Putamen (tissue), 1 donor: ENCODE measurements around the gene PPP1R36.
"Not testable (repeated sequence)": the region's sequence is repeated elsewhere in the genome, so short reads cannot be mapped to it uniquely, and the experiment has no call there.

Experiments used
- DNase-seq: peaks from one replicate; pipeline ENCODE4 v3.0.0-alpha.2; 2016; ENCODE audit warnings: low spot score

Gene PPP1R36

DNA sequence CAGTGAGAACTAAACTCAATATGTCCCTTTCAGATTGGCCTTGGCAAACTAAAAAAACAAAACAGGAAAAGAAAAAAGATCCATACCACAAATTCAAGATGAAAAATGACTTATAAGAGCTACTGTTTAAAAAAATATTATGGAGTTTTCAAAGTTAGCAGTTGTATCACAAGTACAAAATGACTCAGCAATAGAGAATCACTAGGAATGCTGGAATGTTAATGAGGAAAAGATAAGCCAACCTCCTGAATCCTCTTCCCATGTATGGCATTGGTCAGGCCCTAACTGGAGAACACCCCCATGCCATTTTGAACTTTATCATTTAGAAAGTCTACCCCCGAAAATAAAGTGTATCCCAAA is 62.2 kb downstream of the PPP1R36 start:
- DNase-seq, result no peak

DNA sequence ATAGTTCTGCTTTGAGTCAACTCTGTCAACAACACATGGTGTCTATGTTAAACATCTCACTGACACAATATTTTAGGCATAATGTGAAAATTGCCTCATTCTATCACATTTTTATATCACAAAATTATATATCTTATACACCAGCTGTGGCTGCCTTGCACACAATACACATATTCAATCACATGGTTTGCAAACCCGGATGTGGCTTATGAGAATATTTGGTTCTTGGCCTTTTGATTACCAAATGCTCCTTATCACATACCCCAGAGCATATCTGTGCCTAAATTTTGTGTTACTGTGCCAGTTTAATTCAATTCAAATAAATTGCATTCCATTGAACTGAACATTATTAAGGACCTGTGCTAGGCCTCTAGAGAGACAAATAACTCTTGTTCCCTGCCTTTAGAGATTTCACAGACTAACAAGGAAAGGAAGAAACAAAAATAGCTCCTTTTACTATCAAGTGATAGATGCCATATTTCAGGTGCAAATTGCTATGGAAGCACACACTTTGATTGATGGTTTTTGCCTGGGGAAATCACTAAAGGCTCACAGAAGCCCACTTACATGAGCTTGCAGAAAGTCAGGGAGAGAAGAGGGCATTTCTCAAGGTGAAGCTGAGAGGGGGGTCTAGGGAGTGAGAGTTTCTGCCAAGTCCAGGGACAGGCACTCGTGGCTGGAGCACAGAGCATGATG is 63.4 kb downstream of the PPP1R36 start:
- no peak for DNase-seq

DNA sequence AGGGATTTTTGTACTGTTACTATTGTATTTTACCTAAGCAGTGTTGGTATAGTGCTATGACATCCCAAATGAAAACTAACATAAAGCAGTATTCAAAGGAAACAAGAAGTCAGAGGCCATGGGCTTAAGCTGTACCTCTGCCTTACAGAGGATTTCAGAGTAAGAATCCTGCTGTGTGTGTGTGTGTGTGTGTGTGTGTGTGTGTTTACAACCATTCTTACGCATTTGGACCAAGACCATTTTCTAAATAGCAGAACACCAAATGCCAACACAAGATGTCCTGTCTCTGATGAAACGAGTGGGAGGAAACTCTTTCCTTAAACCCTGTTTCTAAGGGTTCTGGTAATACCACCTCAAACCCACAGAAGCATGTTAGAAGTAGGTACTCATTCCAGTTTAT is 64.4 kb downstream of the PPP1R36 start:
- no peak for DNase-seq

GRCh38 chr14:64614805-64615391 is 65.1 kb downstream of the PPP1R36 start:
- no peak for DNase-seq

DNA sequence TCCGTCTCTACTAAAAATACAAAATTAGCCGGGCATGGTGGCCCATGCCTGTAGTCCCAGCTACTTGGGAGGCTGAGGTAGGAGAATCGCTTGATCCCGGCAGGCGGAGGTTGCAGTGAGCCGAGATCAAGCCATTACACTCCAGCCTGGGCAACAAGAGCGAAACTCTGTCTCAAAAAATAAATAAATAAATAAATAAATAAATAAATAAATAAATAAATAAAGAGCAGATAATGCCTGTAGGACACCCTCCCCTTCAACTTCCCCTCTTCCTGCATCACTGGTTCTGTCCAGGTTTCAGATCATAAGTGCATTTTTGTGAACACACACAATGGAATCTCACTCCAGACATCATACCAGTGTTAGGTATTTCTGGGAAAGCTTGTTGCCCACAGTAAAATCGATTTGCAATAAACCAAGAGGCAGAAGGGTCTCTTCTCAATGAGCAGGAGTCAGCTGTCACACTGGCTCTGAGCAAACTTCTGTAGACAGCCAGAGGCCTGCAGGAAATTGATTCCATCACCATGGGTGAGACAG is 68.2 kb downstream of the PPP1R36 start:
- DNase-seq, result not testable (repeated sequence)

DNA sequence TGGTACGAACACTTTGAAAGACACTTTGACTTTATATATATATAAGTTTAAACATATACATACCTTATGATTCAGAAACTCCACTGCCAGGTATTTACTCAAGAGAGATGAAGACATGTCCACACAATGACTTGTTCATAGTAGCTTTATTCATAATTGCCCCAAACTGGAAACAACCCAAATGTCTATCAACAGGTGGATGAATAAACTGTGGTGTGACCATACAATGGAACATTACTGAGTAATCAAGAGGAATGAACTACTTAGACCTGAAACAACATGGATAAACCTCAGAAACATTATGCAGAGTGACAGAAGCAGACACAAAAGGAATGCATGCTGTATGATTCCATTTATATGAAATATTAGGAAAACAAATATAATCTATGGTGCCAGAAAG is 71.1 kb downstream of the PPP1R36 start:
- no peak for DNase-seq

DNA sequence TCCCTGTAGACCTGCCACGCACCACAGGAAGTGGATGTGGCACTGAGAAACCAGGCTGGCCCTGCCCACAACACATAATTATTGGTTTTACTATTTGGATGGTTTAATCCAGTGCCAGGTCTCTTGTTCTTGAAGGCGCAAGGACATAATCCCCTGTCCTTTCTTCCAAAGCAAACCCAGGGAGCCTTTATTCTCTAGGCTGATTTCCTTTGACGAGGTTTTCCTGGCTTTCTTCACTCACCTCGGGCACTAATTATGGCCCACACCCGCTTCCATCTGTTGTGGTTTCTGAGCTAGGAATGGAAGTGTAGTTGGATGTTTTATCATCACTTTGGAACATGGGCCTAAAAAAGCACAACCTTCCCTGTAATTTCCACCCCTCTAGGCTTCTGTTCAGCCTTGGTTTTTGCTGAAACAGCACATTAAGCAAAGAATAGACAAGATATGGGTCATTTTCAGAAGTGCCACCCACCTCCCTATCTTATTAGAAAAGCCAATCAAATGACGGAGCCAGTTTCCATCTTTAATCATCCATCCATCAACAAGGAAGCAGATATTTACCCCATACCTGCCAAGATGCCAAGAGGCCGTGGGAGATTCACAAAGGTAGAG is 73.9 kb downstream of the PPP1R36 start:
- no peak for DNase-seq

GRCh38 chr14:64625386-64626232 is 75.8 kb downstream of the PPP1R36 start:
- DNase-seq, result no peak

DNA sequence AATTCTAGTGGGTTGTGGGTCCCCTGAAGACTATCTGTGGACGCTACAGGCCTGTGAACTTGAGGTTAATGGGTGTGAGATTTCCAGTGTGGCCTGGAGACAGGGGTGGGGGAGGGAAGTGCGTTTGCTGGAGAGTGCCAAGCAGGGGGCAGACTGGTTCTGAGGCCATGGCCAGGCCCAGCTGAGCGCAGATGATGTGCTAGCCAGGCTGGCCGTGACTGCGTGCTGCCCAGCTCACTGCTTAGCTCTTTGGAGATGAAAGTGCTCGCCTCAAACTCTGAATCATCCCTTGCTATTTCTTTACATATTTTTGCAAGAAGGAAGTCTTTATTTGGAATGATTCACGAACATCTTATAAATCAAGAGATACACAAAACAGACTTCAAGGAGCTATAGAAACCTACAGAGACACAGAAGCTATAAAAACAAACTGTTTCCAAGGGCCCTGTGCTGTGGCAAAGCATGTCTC is 79.2 kb downstream of the PPP1R36 start:
- peak; percentile 61 for DNase-seq

- no peak for DNase-seq
Measured at GRCh38 chr14:64630778-64631177, 81.0 kb downstream of the PPP1R36 start.

GRCh38 chr14:64631222-64631621 is 81.5 kb downstream of the PPP1R36 start:
- not testable (repeated sequence) for DNase-seq

DNA sequence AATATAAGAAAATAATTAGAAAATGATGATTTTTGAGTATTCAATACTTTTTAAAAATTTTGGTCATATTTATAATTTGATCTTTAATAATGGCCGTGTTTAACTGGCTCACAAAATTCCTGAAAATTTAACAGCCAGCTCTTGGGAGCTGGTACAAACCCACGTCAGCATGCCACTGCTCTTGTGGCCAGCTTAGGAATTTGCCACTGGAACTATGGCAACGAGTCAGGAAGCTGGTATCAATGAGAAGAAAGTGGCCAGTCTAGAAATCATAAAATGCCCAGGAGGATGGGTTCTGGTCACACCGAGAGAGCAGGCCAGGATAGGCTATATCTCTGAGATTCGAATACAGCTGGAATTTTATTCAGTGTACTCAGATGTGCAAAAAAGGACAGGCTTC is 82.3 kb downstream of the PPP1R36 start:
- DNase-seq, result no peak

- DNase-seq, result no peak
Measured at GRCh38 chr14:64634558-64634957, 84.8 kb downstream of the PPP1R36 start.

- peak; percentile 78 for DNase-seq
Measured at GRCh38 chr14:64636208-64636979, 86.6 kb downstream of the PPP1R36 start.

GRCh38 chr14:64636980-64637429 is 87.2 kb downstream of the PPP1R36 start:
- DNase-seq, result no peak

DNA sequence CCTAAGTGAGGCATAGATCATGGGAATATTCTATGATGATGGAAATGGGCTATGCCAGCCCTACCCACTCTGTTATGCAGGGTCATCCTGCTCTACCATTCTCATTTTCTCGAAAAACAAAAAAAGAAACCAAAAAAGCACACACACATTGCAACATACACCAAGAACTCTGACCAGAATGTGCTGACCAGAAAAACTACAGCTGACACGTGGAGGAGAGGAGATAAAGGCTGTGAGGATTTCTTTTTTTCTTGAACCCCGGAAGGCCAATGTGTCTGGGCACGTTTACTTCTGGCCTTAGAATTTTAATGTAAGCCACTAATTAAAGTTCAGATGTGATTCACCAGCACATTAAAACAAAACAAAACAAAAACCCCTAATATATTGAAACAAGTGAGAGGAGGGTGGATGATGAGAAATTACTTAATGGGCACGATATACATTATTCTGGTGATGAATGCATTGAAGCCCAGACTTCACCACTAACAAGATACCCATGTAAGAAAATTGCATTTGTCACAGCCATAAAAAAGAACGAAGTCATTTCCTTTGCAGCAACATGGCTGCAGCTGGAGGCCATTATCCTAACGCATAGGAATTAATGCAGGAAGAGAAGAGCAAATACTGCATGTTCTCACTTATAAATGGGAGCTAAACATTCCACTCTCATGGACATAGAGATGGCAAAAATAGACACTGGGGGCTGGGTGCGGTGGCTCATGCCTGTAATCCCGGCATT is 88.1 kb downstream of the PPP1R36 start:
- no peak for DNase-seq

- no peak for DNase-seq
Measured at GRCh38 chr14:64638625-64639024, 88.9 kb downstream of the PPP1R36 start.
